Erythroblast (primary cell): Measurements from ENCODE around the gene SCGB2B2.

ENCODE experiments used
- GATA1 ChIP-seq: IDR thresholded peaks from 2 replicates; pipeline ENCODE4 v1.6.1; 2011; ENCODE audit warnings: low read depth, mild to moderate bottlenecking, control low read depth, low read length, moderate library complexity
- POLR2A ChIP-seq: IDR thresholded peaks from 2 replicates; pipeline ENCODE4 v1.6.1; 2011; ENCODE audit warnings: mild to moderate bottlenecking, low read length

- TF ChIP-seq POLR2A (no peak), GATA1 (no peak)
Observed at GRCh38 chr19:34644991-34645461, 31.9 kb downstream of the SCGB2B2 start.
